SK-N-SH (cell line): ENCODE data around the gene KLHL5. TPM values are rescaled to one million over a fixed set of nuclear protein-coding genes. Genes with fewer than 3 reads are reported as not detected.
A peak's percentile ranks its signal among the peaks of the same experiment; 100 is the strongest.

Experiments
- CTCF ChIA-PET: fragments of 300-600, 350-600 bp; formaldehyde crosslinking; extraction: SDS; loops from one replicate; lab custom pipeline; 2021; lab: Yijun Ruan, JAX
- POLR2A ChIA-PET: fragments of 350-600 bp; sonication (Branson Sonifier 250); formaldehyde crosslinking; extraction: SDS; loops from one replicate; lab custom pipeline; 2020; ENCODE audit warnings: antibody characterized with exemption, inconsistent platforms; lab: Yijun Ruan, JAX
- DNase-seq: peaks from one replicate; pipeline ENCODE4 v3.0.0; 2012
- H2AFZ ChIP-seq: fragments of 200-600 bp; sonication (generic); 2 replicates; pipeline ENCODE4 v1.8.1; 2016; ENCODE audit warnings: antibody characterized with exemption, mild to moderate bottlenecking, low read depth
- H3F3A ChIP-seq: fragments of 200-600 bp; sonication (generic); replicated peaks from 2 replicates; pipeline ENCODE3; 2016; ENCODE audit warnings: antibody characterized with exemption, mild to moderate bottlenecking; ENCODE audit not compliant: insufficient read depth
- H3K27ac ChIP-seq, 2 experiments: fragments of 200-500 bp in 1 of 2; fragments of 200-600 bp in 1 of 2; sonication (Bioruptor generic) in 1 of 2; sonication (generic), shearing (Covaris generic) in 1 of 2; 2 replicates each; pipeline versions ENCODE4 v1.5.1 to v1.6.1; 2014 to 2016; ENCODE audit warnings: low read depth in 2 of 2, inconsistent platforms in 1 of 2, low read length in 1 of 2, mild to moderate bottlenecking in 1 of 2, mixed read lengths in 1 of 2
- H3K27me3 ChIP-seq: fragments of 200-600 bp; sonication (generic), shearing (Covaris generic); 2 replicates; pipeline ENCODE4 v1.6.1; 2016; ENCODE audit warnings: mixed run types; ENCODE audit not compliant: insufficient read depth
- H3K36me3 ChIP-seq, 2 experiments: fragments of 200-500 bp in 1 of 2; fragments of 200-600 bp in 1 of 2; sonication (Bioruptor generic) in 1 of 2; sonication (generic) in 1 of 2; replicated peaks in 1 of 2; 2 replicates each; pipeline versions ENCODE3 to v1.5.1; 2014 to 2016; ENCODE audit warnings: low read length in 1 of 2, mild to moderate bottlenecking in 1 of 2; ENCODE audit not compliant: insufficient read depth in 2 of 2, control insufficient read depth in 1 of 2
- H3K4me1 ChIP-seq, 2 experiments: fragments of 200-500 bp in 1 of 2; fragments of 200-600 bp in 1 of 2; sonication (Bioruptor generic) in 1 of 2; sonication (generic), shearing (Covaris generic) in 1 of 2; 2 replicates each; pipeline versions ENCODE4 v1.5.1 to v1.6.1; 2014 to 2016; ENCODE audit warnings: low read depth in 1 of 2, low read length in 1 of 2, mixed run types in 1 of 2; ENCODE audit not compliant: insufficient read depth in 2 of 2, control insufficient read depth in 1 of 2
- H3K4me2 ChIP-seq: fragments of 200-600 bp; sonication (generic), shearing (Covaris generic); 2 replicates; pipeline ENCODE4 v1.6.1; 2017; ENCODE audit warnings: mixed run types
- H3K4me3 ChIP-seq, 2 experiments: fragments of 200-500 bp in 1 of 2; fragments of 200-600 bp in 1 of 2; sonication (Bioruptor generic) in 1 of 2; sonication (generic), shearing (Covaris generic) in 1 of 2; 2 replicates each; pipeline versions ENCODE4 v1.5.1 to v1.8.1; 2014 to 2016; ENCODE audit warnings: low read depth in 2 of 2, inconsistent platforms in 1 of 2, low read length in 1 of 2, mild to moderate bottlenecking in 1 of 2, mixed read lengths in 1 of 2, moderate library complexity in 1 of 2
- H3K79me2 ChIP-seq: fragments of 200-600 bp; sonication (generic); 2 replicates; pipeline ENCODE4 v1.8.1; 2017; ENCODE audit warnings: mild to moderate bottlenecking; ENCODE audit not compliant: insufficient read depth
- H3K9ac ChIP-seq: fragments of 200-600 bp; sonication (generic); 2 replicates; pipeline ENCODE4 v1.6.1; 2017; ENCODE audit warnings: mixed run types
- H3K9me2 ChIP-seq: fragments of 200-600 bp; sonication (generic); 2 replicates; pipeline ENCODE4 v1.6.1; 2017; ENCODE audit warnings: mixed run types
- H3K9me3 ChIP-seq: fragments of 200-600 bp; sonication (generic); 2 replicates; pipeline ENCODE4 v1.6.1; 2017; ENCODE audit warnings: mixed run types, mild to moderate bottlenecking, moderate library complexity
- H4K20me1 ChIP-seq: fragments of 200-600 bp; sonication (generic); 2 replicates; pipeline ENCODE4 v1.6.1; 2017; ENCODE audit warnings: mild to moderate bottlenecking, mixed run types; ENCODE audit not compliant: insufficient read depth
- CHD2 ChIP-seq: fragments of 150-350 bp; IDR thresholded peaks from 2 replicates; pipeline ENCODE4 v1.6.1; 2018; ENCODE audit warnings: low read length; ENCODE audit not compliant: partially characterized antibody
- FOXM1 ChIP-seq: IDR thresholded peaks from 2 replicates; pipeline ENCODE4 v1.4.0; 2012; ENCODE audit warnings: low read depth, mild to moderate bottlenecking
- GATA2 ChIP-seq: sonication (generic); formaldehyde crosslinking; IDR thresholded peaks from 2 replicates; pipeline ENCODE4 v1.5.0; 2020; ENCODE audit warnings: mild to moderate bottlenecking, missing genetic modification reagents
- JUND ChIP-seq: IDR thresholded peaks from 2 replicates; pipeline ENCODE4 v1.4.0; 2012
- MXI1 ChIP-seq: IDR thresholded peaks from 2 replicates; pipeline ENCODE4 v1.6.1; 2012; ENCODE audit warnings: mild to moderate bottlenecking, low read depth, low read length, improper control_type of control experiment
- NFIC ChIP-seq: IDR thresholded peaks from 2 replicates; pipeline ENCODE4 v1.4.0; 2012; ENCODE audit warnings: borderline replicate concordance
- RCOR1 ChIP-seq: fragments of 150-350 bp; IDR thresholded peaks from 2 replicates; pipeline ENCODE4 v1.6.1; 2017; ENCODE audit warnings: antibody characterized with exemption, low read length
- SIN3A ChIP-seq: IDR thresholded peaks from 2 replicates; pipeline ENCODE4 v1.6.1; 2012; ENCODE audit warnings: low read depth, mild to moderate bottlenecking, low read length, moderate library complexity, borderline replicate concordance
- SMC3 ChIP-seq: IDR thresholded peaks from 2 replicates; pipeline ENCODE4 v1.6.1; 2012; ENCODE audit warnings: low read depth, low read length, improper control_type of control experiment
- TAF1 ChIP-seq: IDR thresholded peaks from 2 replicates; pipeline ENCODE4 v1.6.1; 2012; ENCODE audit warnings: low read depth, mild to moderate bottlenecking, low read length, moderate library complexity, borderline replicate concordance
- WGBS: methylation state at CpG from one replicate; pipeline ENCODE4 v1.1.6; 2017; ENCODE audit warnings: low lambda C conversion rate; 5-methylcytosine and 5-hydroxymethylcytosine counted together
- polyA plus RNA-seq, 3 experiments: library from polyadenylated mRNA; depleted of rRNA; stranded (reverse); fragments of >200 nt; gene quantifications; 2 replicates each; pipeline ENCODE4 v1.2.3, GENCODE V29; 2012
- TF ChIP-seq, protein P1 (sequence below): fragments of 200-600 bp; sonication (generic); IDR thresholded peaks from 2 replicates; pipeline ENCODE4 v1.6.1; 2017; ENCODE audit warnings: antibody characterized with exemption, mild to moderate bottlenecking, moderate library complexity
- TF ChIP-seq, protein P2 (sequence below): IDR thresholded peaks from 2 replicates; pipeline ENCODE4 v1.6.1; 2012; ENCODE audit warnings: mild to moderate bottlenecking, low read depth, low read length, moderate library complexity

KLHL5 gene
- polyA plus RNA-seq, 1 of the 3 experiments (the other 2 are of a cell fraction) = 33.1 TPM

DNA sequence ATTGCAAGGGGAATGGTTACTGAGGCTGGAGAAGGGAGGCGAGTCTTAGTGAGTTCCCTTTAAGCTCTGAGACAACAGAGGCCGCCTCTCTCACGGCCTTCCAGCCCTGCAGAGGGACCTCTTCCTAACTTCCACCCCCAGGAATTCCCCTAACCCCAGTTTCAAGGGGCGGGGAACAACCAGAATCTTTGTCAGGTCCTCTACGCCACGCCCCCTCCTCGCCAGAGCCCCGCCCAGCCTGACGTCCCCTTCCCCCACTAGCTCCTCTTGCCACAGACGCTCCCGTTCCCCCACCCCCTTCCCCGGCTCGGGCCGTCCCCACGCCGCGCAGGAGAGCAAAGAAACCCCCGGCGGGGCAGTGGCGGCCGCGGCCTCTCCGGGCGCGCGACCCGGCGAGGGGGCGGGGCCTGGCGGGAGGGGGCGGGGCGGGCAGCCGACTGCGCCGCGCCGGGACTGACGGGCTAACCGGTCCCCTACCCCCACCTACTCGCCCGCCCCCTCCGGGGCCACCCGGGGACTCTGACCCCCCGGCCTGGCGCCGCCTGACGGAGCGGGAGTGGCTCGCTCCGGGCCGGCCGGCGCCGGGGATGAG is 17.6 kb upstream of the KLHL5 start:
- TF ChIP-seq FOXM1 (no peak), TAF1 (0 out of 2 replicates have a peak, but pooled peaks have one; percentile 6), JUND (no peak), CHD2 (peak; percentile 83), GATA2 (CRISPR knock-in tag) (no peak)
- TF ChIP-seq, protein P1, sequence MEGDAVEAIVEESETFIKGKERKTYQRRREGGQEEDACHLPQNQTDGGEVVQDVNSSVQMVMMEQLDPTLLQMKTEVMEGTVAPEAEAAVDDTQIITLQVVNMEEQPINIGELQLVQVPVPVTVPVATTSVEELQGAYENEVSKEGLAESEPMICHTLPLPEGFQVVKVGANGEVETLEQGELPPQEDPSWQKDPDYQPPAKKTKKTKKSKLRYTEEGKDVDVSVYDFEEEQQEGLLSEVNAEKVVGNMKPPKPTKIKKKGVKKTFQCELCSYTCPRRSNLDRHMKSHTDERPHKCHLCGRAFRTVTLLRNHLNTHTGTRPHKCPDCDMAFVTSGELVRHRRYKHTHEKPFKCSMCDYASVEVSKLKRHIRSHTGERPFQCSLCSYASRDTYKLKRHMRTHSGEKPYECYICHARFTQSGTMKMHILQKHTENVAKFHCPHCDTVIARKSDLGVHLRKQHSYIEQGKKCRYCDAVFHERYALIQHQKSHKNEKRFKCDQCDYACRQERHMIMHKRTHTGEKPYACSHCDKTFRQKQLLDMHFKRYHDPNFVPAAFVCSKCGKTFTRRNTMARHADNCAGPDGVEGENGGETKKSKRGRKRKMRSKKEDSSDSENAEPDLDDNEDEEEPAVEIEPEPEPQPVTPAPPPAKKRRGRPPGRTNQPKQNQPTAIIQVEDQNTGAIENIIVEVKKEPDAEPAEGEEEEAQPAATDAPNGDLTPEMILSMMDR = 0 out of 2 replicates have a peak, but pooled peaks have one; percentile 15
- TF ChIP-seq, all 33 proteins: peak for 3
- H2AFZ ChIP-seq = peak overlapping the region; percentile 85
- peaks cover 0 to 5% of the 10 kb centered on the region in 2 experiments for H3K36me3 ChIP-seq
- ChIA-PET CTCF (interaction anchor here (0.7 to 2.4 kb wide), 4 partner anchors 38 to 142 kb away, joined by 3 to 8 read pairs (median 4); no protein-coding TSS in a partner anchor), POLR2A (interaction anchor here (0.6 to 1.2 kb wide), 5 partner anchors 9 to 237 kb away, joined by 3 to 4 read pairs (median 3); no protein-coding TSS in a partner anchor)
- H3K9me3 ChIP-seq = no peaks in the 10 kb centered on the region
- 2% methylated on average over 25 of the region's 54 CpGs for WGBS
- peaks cover 6 to 23% of the 10 kb centered on the region in 2 experiments; a peak in 2 of 4 replicates for H3K4me1 ChIP-seq
- peaks cover 3% of the 10 kb centered on the region; the same call in 1 of the 2 replicates for H4K20me1 ChIP-seq
- DNase-seq = peak; percentile 95
- H3K27me3 ChIP-seq = no peaks in the 10 kb centered on the region
- peaks cover 22% of the 10 kb centered on the region for H3F3A ChIP-seq
- H3K79me2 ChIP-seq = peaks cover 39% of the 10 kb centered on the region
- H3K27ac ChIP-seq = peak overlapping the region; percentile 67 to 79
- peak overlapping the region; percentile 62; the same call in 1 of the 2 replicates for H3K4me2 ChIP-seq
- no peaks in the 10 kb centered on the region for H3K9me2 ChIP-seq
- peak overlapping the region; percentile 82; the same call in 1 of the 2 replicates for H3K9ac ChIP-seq
- peak overlapping the region; percentile 64 to 82 for H3K4me3 ChIP-seq

DNA sequence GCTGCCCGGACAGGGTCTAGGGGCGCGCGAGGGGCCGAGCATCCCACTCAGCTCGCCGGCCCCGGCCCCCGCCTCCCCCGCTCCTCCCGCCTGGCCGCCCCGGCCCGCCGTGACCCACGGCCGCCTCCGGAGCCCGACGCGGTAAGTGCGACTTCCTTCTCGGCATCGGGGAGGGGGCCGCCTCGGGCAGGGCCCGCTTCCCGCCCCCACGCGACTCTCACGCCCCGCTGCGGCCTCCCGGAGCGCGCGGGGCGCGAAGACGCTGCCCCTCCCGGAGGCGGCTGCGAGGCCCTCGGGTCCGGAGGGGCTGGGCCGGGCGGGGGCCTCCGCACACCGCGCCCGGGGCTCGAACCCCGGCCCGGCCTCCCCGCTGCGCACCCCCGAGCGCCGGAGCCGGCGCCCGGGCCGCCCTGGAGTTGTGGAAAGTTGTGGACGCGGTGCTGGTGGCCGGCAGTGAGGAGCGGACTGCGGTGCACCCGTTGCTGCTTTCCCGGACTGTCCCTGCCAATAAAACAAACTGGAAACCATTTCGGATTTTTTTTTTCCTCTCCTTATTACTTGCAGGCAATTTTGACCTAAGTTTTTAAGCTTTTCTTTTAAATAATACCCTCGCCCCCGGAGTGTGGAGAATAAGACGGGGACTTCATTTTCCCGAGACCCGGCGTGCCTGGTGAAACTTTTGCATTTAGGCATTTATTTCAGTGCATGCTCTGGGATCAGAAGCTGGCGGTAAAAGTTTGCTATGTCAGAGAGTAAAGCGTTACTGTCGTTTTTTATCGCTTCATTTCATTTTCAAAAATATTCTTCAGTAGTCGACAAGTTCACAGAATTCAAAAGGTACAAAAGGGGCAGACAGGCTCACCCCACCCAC is 16.8 kb upstream of the KLHL5 start:
- peaks cover 0 to 5% of the 10 kb centered on the region in 2 experiments for H3K36me3 ChIP-seq
- H3K4me3 ChIP-seq = peak overlapping the region; percentile 64 to 82
- no peaks in the 10 kb centered on the region for H3K27me3 ChIP-seq
- ChIA-PET POLR2A (interaction anchor here (0.6 to 1.0 kb wide), 3 partner anchors 139 to 237 kb away, joined by 3 to 4 read pairs (median 4); no protein-coding TSS in a partner anchor), CTCF (interaction anchor here (0.7 to 2.4 kb wide), 6 partner anchors 10 to 142 kb away, joined by 3 to 8 read pairs (median 5); no protein-coding TSS in a partner anchor)
- H3K4me1 ChIP-seq = peaks cover 6 to 23% of the 10 kb centered on the region in 2 experiments; a peak in 2 of 4 replicates
- H3K4me2 ChIP-seq = peak overlapping the region; percentile 72
- peaks cover 3% of the 10 kb centered on the region; the same call in 1 of the 2 replicates for H4K20me1 ChIP-seq
- H3F3A ChIP-seq = peaks cover 22% of the 10 kb centered on the region
- WGBS = 2% methylated on average over 24 of the region's 82 CpGs
- H2AFZ ChIP-seq = peak overlapping the region; percentile 49; the same call in 1 of the 2 replicates
- H3K79me2 ChIP-seq = peaks cover 46% of the 10 kb centered on the region
- TF ChIP-seq MXI1 (peak; percentile 54; the same call in 1 of the 2 replicates), NFIC (no peak), SIN3A (0 out of 2 replicates have a peak, but pooled peaks have one; percentile 18), SMC3 (peak; percentile 10; the same call in 1 of the 2 replicates), RCOR1 (0 out of 2 replicates have a peak, but pooled peaks have one; percentile 11)
- TF ChIP-seq, protein P2, sequence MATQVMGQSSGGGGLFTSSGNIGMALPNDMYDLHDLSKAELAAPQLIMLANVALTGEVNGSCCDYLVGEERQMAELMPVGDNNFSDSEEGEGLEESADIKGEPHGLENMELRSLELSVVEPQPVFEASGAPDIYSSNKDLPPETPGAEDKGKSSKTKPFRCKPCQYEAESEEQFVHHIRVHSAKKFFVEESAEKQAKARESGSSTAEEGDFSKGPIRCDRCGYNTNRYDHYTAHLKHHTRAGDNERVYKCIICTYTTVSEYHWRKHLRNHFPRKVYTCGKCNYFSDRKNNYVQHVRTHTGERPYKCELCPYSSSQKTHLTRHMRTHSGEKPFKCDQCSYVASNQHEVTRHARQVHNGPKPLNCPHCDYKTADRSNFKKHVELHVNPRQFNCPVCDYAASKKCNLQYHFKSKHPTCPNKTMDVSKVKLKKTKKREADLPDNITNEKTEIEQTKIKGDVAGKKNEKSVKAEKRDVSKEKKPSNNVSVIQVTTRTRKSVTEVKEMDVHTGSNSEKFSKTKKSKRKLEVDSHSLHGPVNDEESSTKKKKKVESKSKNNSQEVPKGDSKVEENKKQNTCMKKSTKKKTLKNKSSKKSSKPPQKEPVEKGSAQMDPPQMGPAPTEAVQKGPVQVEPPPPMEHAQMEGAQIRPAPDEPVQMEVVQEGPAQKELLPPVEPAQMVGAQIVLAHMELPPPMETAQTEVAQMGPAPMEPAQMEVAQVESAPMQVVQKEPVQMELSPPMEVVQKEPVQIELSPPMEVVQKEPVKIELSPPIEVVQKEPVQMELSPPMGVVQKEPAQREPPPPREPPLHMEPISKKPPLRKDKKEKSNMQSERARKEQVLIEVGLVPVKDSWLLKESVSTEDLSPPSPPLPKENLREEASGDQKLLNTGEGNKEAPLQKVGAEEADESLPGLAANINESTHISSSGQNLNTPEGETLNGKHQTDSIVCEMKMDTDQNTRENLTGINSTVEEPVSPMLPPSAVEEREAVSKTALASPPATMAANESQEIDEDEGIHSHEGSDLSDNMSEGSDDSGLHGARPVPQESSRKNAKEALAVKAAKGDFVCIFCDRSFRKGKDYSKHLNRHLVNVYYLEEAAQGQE = no peak
- H3K9me2 ChIP-seq = no peaks in the 10 kb centered on the region
- peak; percentile 82 for DNase-seq
- peak overlapping the region; percentile 67 to 79; a peak in 3 of 4 replicates for H3K27ac ChIP-seq
- no peaks in the 10 kb centered on the region for H3K9me3 ChIP-seq
- peak overlapping the region; percentile 82 for H3K9ac ChIP-seq
